ENCODE results near the gene CAPN10.
A peak's percentile ranks its signal among the peaks of the same experiment; 100 is the strongest.

The CAPN10 gene

DNA sequence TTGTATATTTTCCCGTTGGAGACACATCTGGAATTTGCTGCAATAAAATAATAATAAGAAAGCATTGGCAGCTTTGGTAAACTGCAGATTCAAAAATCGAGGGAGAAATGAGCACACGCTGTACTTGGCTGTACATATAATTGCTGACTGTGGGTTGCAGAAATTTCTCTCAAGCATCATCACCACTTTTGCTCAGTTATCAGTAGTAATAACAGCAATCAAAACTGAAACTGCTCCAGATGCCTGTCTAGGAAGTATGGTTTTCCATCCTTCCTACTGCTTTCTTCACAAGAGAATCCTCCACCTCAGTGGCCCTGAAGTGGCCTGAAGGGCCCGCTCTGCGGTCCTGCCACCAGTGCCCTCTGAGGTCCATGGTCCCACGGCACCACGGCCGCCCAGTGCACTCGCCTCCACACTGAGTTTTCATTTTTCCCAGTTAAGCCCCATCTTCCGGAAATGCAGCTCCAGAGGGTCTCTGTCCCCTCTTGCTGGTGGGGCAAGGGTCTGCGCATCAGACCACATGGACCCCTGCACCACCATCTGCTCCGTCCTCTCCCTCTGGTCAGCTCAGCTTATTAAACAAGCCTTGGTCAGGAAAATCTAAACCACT, 22.5 kb upstream of the CAPN10 start:
- DNase-seq: no peak

DNA sequence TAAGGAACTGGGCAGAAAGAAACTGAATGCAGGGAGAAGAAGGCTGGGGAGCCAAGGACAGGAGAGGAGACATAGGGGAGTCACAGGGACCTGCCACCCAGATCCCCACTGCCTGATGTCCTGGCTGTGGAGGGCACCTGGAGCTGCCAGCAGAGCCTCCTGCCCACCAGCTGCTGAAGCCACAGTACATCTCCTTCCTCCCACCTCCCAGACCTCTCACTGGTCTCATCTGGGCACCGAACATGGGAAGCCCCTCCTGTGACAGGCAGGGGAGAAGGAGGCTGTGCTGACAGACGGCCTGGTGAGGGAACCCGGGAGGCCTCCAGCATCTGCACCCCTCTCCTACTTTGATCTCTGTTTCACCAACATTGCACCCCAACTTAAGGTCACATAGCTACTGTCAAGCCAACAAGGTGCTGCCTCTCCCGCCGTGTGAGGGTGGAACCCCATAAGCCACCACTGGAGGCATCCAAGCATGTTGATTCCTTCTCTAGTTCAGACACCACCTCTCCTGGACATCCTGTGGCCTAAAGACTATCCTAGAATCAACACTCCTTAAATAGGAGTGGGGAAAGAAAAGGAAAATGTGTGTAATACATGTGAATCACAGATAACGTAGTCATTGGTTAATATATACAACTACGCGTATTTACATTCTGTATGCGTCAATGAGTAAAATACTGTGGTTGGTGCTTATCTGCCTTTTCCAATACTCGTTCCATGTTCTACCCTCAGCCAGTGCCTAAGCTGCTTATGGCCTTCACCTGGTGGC, 21.8 kb upstream of the CAPN10 start:
- DNase-seq: no peak

GRCh38 chr2:240565333-240566202, 21.0 kb upstream of the CAPN10 start:
- DNase-seq: no peak

DNA sequence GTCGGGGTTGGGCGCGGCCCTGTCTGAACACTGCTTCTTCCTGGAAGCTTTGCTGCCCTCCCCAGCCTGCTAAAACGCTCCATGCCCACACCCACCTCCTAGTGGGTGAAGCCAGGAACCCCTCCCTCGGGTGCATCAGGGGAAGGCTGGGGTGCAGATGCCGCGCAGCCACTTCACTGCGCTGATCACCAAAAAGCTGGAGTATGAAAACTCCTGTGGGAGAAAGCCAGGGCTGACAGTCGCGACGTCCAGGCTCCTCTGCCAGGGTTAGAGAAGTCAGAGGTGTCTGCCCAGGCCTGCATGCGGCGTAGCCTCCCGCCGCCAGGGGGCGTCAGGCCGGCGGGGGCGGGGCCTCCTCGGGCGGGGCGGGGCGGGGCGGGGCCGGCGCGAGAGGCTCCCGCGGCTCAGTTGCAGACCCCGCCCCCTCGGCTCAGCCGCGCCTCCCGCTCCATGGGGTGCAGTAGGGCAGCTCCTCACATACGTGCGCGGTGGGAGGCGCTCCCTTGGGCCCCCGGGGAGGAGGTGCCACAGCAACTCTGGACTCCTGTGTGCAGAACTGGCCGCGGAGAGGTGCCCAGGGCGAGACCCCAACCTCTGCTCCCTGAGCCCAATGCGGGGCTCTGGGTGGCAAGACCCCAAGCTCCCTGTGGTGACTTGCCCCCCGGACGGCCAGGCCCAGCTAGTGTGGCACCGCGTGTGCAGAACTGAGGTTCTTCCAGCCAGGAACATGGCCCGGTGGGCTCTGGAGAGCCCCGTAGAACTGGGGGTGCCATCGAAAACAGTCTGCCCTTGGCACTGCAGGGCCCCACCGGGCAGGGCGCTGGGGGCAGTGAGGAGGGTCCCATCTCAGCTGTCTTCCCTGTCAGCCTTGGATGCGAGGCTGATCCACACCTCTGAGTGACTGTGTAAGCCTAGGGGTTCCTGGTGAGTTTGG, 20.1 kb upstream of the CAPN10 start:
- DNase-seq: peak; percentile 57

- DNase-seq: no peak
Observed at GRCh38 chr2:240567137-240567871, 19.2 kb upstream of the CAPN10 start.

- DNase-seq: peak; percentile 27
Observed at GRCh38 chr2:240567872-240568677, 18.5 kb upstream of the CAPN10 start, which contains the start of gene RNPEPL1. Gene RNPEPL1 (plus strand): TSS chr2:240568484. CDS start chr2:240568587, 103 bp downstream.

DNA sequence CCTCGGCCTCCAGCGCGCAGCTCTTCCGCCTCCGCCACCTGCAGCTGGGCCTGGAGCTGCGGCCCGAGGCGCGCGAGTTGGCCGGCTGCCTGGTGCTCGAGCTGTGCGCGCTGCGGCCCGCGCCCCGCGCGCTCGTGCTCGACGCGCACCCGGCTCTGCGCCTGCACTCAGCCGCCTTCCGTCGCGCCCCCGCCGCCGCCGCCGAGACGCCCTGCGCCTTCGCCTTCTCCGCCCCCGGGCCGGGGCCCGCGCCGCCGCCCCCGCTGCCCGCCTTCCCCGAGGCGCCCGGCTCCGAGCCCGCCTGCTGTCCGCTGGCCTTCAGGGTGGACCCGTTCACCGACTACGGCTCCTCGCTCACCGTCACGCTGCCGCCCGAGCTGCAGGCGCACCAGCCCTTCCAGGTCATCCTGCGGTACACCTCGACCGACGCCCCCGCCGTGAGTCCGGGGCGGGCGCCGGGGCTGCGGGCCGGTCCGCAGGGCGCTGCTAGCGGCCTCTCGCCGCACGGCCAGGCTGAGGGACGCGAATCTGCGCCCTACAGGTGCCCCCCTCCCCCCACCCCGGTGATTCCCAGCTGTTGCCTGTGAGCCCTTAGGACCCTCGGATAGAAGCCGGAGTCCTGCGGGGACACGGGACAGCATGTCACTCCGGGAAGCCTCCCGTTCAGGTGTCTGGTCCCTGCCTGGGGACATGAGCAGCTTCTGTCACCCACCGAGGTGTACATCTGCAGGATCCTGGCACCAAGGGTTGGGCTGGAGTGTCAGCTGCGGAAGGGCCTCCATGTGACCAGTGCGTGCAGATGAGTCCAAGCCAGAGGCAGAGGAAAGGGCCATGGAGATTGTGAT, 17.6 kb upstream of the CAPN10 start:
- no peak for DNase-seq

GRCh38 chr2:240569523-240569997, 17.0 kb upstream of the CAPN10 start:
- no peak for DNase-seq

DNA sequence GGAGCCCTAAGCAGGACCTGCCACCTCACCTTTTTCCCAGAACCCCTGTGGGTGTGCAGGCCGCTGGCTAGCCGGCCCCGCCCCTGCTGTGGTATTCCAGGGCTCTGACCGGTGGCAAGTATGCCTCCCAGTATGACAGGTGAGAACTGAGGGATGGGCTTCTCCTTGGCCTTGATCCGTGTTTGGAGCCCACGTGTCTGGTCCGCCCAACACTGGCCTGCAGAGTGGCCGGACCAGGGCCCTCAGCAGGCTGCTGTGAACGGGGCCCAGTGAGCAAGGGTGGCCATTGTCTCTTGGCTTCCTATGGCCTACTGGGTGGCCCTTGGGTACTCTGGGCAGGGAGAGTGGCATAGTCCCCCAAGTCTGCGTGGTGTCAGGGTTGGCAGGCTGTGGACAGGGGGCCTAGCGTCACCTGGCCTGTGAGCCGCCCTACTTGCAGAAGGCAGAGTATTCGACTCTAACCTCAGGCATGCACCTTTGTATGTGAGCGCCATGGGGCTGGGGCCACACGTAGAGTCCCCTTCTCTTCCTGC, 16.5 kb upstream of the CAPN10 start:
- DNase-seq: no peak

GRCh38 chr2:240570531-240571313, 15.8 kb upstream of the CAPN10 start:
- no peak for DNase-seq

GRCh38 chr2:240571314-240571973, 15.1 kb upstream of the CAPN10 start:
- no peak for DNase-seq

GRCh38 chr2:240572141-240573031, 14.1 kb upstream of the CAPN10 start:
- no peak for DNase-seq

DNA sequence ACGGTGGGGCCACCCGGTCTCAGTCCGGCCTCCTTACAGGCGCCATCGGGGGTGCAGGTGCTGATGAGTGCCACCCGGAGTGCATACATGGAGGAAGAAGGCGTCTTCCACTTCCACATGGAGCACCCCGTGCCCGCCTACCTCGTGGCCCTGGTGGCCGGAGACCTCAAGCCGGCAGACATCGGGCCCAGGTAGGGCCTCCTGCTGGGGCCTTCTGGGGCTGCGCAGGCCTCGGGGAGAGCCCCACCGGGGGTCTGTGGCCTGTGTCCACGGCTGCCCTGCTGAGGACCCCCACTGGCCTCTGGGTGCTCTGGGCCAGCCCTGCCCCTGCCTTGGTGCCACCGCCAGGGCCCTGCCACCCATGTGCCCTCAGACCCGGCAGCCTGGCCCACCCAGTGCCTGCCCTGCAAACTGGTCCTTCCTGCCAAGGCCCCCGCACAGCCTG, 13.4 kb upstream of the CAPN10 start:
- DNase-seq: no peak

DNA sequence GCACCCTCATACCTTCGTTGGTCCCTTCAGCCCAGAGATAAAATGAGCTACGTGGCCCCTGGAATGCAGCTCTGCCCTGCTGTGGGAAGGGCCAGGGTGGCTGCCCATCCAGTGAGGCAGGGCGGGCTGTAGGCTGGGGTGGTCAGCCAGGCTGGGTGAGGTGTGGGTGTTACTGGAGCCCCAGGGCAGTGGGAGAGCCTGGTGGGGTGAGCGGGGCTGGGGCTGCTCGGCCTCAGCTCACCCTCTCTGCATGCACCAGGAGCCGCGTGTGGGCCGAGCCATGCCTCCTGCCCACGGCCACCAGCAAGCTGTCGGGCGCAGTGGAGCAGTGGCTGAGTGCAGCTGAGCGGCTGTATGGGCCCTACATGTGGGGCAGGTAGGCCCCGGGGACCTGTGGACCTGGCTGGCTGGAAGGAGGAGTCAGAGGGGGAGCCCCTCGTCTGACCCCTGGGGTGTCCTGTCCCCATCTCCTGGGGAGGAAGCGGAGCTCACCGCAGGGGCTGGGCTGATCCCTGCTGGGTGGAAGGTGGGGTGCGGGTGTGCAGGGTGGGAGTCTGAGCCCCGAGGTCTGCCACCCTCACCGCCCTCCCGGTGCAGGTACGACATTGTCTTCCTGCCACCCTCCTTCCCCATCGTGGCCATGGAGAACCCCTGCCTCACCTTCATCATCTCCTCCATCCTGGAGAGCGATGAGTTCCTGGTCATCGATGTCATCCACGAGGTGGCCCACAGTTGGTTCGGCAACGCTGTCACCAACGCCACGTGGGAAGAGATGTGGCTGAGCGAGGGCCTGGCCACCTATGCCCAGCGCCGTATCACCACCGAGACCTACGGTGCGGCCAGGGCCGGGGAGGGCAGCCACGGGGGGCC, 12.8 kb upstream of the CAPN10 start:
- DNase-seq: no peak

DNA sequence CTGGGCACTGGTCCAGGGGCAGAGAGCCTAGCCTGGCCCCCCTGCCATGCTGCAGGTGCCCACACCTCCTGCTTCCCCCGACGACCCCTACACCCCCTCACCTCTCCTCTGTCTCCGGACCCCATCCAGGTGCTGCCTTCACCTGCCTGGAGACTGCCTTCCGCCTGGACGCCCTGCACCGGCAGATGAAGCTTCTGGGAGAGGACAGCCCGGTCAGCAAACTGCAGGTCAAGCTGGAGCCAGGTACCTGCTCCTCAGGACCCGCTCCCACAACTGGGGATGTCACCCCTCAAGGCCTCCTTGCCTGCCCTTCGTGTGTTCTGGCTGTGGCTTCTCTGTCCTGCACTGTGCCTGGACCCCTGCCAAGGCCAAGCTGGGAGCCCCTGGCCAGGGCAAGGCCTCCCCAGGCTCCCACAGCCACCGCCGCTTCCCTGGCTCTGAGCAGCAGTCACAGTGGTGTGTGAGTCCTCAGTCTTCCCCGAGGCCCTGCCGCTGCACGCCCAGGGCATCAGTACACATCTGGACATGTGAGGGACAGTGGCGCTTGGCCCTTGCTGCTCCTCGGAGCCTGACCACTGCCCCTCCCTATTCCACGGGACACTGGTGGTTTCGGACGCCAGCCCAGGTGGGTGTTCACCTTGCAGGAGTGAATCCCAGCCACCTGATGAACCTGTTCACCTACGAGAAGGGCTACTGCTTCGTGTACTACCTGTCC, 12.0 kb upstream of the CAPN10 start:
- DNase-seq: no peak
